ENCODE results near the gene YIPF6.

DNA sequence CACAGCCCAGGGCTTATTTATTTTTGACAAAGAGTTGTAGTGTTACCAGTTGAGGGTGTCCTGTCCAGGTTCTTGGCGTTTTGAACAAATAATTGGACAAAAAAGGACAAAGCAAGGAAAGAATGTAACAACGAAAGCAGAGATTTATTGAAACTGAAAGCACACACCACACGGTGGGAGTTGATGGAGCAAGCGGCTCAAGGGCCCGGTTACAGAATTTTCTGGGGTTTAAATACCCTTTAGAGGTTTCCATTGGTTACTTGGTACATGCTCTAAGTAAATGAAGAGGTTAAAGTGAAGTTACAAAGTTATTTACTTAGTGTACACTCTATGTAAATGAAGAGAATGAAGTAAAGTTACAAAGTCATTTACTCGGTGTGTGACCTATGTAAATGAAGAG lies 37.8 kb upstream of the YIPF6 start:
- TF ChIP-seq, protein P1, sequence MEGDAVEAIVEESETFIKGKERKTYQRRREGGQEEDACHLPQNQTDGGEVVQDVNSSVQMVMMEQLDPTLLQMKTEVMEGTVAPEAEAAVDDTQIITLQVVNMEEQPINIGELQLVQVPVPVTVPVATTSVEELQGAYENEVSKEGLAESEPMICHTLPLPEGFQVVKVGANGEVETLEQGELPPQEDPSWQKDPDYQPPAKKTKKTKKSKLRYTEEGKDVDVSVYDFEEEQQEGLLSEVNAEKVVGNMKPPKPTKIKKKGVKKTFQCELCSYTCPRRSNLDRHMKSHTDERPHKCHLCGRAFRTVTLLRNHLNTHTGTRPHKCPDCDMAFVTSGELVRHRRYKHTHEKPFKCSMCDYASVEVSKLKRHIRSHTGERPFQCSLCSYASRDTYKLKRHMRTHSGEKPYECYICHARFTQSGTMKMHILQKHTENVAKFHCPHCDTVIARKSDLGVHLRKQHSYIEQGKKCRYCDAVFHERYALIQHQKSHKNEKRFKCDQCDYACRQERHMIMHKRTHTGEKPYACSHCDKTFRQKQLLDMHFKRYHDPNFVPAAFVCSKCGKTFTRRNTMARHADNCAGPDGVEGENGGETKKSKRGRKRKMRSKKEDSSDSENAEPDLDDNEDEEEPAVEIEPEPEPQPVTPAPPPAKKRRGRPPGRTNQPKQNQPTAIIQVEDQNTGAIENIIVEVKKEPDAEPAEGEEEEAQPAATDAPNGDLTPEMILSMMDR (IDR thresholded peaks at IDR 0.05) = no peak
- no peak for TF ChIP-seq POLR2A (IDR thresholded peaks at IDR 0.05)

Data from body of pancreas (tissue), 4 donors.